Measurements from ENCODE around the gene TRIM65.

DNA sequence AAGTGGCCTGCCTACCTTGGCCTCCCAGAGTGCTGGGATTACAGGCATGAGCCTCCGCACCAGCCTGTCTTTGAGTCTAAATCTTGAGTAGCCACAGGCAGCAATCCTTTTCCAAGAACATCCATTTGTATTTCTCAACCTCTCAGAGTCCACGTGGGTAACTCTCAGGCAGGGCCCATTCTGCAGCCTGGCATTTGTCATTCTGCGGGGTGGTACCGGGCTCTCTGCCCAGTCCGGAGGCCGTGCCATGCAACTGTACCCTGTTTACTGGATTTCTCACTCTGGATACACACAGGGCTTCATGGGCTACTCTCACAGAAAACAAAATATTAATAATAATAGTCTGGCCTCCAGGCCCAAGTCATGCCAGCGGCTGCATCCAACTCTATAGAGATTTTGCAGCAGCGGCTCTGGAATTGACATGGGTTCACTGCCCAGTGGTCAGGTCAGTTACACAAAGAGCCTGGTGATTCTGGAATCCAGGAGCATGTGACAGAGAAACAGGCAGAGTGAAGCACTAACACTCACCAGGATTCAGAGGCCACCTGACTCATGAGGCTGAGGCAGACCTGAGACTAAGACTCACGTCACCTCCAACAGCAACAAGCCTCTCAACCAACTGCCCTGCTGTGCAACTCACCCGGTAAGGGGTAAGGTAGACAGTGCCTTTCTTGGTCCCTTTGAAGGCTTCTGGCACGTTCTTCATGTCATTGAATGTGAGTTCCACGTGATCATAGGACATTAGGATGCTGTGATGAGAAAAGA lies 45.6 kb downstream of the TRIM65 start:
- TF ChIP-seq, protein P1, sequence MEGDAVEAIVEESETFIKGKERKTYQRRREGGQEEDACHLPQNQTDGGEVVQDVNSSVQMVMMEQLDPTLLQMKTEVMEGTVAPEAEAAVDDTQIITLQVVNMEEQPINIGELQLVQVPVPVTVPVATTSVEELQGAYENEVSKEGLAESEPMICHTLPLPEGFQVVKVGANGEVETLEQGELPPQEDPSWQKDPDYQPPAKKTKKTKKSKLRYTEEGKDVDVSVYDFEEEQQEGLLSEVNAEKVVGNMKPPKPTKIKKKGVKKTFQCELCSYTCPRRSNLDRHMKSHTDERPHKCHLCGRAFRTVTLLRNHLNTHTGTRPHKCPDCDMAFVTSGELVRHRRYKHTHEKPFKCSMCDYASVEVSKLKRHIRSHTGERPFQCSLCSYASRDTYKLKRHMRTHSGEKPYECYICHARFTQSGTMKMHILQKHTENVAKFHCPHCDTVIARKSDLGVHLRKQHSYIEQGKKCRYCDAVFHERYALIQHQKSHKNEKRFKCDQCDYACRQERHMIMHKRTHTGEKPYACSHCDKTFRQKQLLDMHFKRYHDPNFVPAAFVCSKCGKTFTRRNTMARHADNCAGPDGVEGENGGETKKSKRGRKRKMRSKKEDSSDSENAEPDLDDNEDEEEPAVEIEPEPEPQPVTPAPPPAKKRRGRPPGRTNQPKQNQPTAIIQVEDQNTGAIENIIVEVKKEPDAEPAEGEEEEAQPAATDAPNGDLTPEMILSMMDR (IDR thresholded peaks at IDR 0.05; ENCODE audit: insufficient read depth, low read length, poor library complexity, severe bottlenecking), result no peak
- no peak for TF ChIP-seq EZH2phosphoT487 (conservative IDR thresholded peaks at IDR 0.05; ENCODE audit: low read length)
